Peyer's patch (tissue), 4 donors: ENCODE results near the gene HPCAL1.

Source experiments
- CTCF ChIP-seq, 6 experiments: fragments of 450-650 bp in 4 of 6; fragments of 200-600 bp in 2 of 6; sonication (generic) in 1 of 6; IDR thresholded peaks; one replicate each; pipeline ENCODE4 v1.5.1; 2017 to 2019; ENCODE audit warnings: antibody characterized with exemption in 6 of 6, mild to moderate bottlenecking in 3 of 6, moderate library complexity in 1 of 6
- POLR2A ChIP-seq, 2 donors: fragments of 450-650 bp; IDR thresholded peaks; one replicate each; pipeline ENCODE4 v1.5.1; 2017; ENCODE audit warnings: antibody characterized with exemption in 2 of 2, mild to moderate bottlenecking in 2 of 2, moderate library complexity in 2 of 2

GRCh38 chr2:10444463-10444862, 141.8 kb downstream of the HPCAL1 start:
- TF ChIP-seq CTCF (IDR thresholded peaks at IDR 0.05) (no peak), POLR2A (IDR thresholded peaks at IDR 0.05) (no peak)
